Measurements from ENCODE around the gene HOXA1.

The HOXA1 gene

DNA sequence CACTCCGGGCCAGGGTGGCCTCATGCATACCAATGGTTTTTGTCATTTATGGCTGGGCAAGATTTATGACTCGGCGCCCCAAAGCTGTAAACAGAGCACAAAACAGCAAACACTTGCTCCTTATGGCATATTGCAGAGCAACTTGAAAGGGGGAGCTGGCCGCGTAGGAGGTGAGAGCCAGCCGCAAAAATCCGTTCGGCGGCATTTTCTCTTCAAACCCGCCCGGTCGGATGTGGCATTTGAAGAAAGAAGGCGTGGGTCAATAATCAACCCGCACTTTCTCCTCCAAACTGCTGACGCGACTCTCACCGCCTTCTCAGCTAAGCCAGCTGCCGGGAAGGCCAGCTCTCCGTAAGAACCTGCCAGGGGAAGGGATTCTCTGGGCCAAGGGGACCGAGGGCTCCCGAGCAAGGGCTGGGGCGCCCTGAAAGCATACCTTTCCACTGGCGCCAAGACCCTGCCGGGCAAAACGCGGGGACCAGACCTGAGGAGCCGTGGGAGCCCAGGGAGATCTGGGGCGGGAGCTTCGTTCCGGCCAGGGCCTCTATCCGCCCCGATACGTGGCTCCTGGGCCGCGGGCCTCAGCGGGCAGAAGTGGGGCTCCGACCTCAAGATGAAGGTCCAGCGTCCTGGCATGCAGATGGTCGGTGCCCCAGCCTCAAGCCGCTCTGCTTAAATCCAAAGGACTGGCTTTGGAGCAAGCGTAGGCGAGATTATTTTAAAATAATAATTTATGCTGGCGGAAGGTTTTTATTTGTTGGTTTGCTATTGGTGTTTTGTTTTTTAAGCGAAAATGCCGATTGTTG is 19.6 kb upstream of the HOXA1 start:
- Mint-ChIP-seq H3K4me3 (no peak overlapping the region), H3K27ac (no peak overlapping the region), H3K9me3 (no peaks in the 10 kb centered on the region), H3K27me3 (peaks cover 4 to 13% of the 10 kb centered on the region in 2 donors), H3K4me1 (no peaks in the 10 kb centered on the region), H3K36me3 (no peaks in the 10 kb centered on the region)
- DNase-seq (no peak), ATAC-seq (replicated peaks) (no peak)

DNA sequence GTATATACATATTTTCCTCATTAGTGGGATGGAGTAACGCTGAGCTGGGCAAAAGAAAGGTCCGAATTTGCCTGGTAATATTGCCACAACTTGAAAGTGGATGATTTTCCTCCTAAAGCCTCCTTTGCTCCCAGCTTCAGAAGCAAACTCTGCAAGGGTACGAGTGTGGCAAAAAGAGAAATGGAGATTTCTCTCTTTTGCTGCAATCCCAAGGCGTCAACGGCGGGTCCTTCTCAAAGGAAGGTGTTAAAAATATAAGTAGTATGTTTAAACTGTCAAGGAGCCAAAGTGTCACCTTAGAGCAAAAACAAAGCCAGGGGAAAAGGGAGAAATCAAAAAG is 19.1 kb upstream of the HOXA1 start:
- Mint-ChIP-seq H3K27me3 (peaks cover 6 to 13% of the 10 kb centered on the region in 2 donors), H3K4me1 (no peaks in the 10 kb centered on the region), H3K27ac (no peak overlapping the region), H3K36me3 (no peaks in the 10 kb centered on the region), H3K9me3 (peaks cover 0 to 2% of the 10 kb centered on the region in 2 donors), H3K4me3 (no peak overlapping the region)
- ATAC-seq (replicated peaks), result no peak
- no peak for DNase-seq

DNA sequence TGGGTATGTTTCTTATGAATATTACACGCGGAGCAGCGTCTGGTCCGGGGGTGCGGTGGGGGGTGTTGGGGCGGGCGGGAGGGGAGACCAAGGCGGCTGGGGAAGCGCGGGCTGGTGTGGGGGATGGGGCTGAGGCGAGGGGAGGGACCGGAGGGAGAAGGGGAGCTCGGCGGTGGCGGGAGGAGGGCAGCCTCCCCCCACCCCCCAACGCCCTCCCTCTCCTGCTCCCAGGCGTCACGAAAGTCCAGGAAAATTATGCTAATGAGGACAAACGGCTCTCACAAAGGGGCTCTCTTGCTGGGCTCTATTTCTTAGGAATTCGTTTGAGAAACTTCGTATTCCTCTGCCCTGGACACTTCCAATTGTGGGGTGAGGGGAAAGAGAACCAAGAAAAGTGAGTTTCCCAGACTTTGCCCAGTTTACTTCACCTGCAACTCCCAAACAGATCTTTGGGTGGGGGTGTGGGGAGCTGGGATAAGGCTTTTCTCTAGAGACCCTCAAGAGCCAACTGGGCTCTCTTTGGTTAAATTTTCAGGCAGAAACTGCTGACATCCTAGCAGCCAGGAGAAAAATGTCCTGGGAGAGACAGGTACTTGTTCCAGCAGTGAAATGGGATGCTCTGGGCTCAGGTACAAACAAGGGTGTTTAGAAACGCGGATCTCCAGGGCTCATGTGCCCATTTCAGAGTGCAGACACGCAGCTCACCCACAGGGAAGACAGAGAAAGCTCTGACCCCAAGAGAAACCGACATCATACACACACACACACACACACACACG is 18.4 kb upstream of the HOXA1 start:
- ATAC-seq (replicated peaks), result no peak

DNA sequence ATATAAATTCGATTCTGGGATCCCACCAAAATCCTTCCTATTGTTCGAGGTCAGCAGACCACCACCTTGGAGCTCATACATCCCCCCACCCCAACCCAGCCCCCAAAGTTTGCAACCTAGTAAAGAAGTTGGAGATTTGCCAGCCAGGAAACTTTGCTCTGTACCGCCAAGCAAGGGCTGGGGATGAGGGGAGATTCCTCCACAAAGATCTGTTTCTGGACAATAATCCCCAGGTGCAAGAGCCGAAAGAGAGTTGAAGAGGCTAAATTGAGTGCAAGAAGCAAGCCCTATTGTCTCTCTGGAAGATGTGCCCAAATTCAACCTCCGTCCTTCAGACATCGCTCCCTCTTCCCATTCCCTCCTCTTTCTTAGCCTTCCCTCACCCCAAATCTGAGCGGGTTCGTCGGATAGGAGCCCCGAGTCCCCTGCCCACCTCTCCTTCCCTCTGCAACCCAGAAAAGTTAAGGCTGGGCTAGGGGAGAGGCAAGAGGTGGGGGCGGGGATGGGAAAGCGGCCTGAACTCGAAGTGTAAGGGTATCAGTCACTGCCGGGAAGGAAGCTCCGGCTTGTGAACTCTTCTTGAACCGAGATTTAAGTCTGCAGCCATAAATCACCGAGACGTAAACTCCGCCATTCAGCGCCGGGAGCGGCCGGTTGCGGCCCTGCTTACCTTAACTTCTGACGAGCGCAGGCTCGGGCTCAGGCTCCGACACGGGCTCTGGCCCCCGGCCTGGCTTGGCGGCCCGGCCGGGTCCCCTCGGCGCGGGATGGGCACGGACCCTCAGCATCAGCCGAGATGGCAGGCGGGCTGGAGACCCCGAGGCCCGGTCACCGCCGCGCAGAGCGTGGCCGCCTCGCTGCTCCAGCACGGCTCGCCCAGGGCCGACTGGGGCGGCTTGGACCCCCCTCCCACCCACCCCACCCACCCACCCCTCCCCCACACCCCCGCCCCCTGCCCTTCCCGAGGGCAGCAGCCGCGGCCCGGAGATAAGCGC is 17.5 kb upstream of the HOXA1 start:
- DNase-seq, result no peak
- Mint-ChIP-seq H3K36me3 (no peaks in the 10 kb centered on the region), H3K9me3 (peaks cover 0 to 2% of the 10 kb centered on the region in 2 donors), H3K27ac (no peak overlapping the region), H3K4me1 (no peaks in the 10 kb centered on the region), H3K27me3 (peaks cover 10 to 13% of the 10 kb centered on the region in 2 donors), H3K4me3 (no peak overlapping the region)
- ATAC-seq (replicated peaks), result no peak

More for the DNA sequence above, 18.4 kb upstream of the HOXA1 start:
- H3K27me3 Mint-ChIP-seq, result peaks cover 10 to 13% of the 10 kb centered on the region in 2 donors
- no peak for DNase-seq
- no peak overlapping the region for H3K4me3 Mint-ChIP-seq
- H3K9me3 Mint-ChIP-seq, result peaks cover 0 to 2% of the 10 kb centered on the region in 2 donors
- H3K27ac Mint-ChIP-seq, result no peak overlapping the region
- H3K36me3 Mint-ChIP-seq, result no peaks in the 10 kb centered on the region
- H3K4me1 Mint-ChIP-seq, result no peaks in the 10 kb centered on the region

DNA sequence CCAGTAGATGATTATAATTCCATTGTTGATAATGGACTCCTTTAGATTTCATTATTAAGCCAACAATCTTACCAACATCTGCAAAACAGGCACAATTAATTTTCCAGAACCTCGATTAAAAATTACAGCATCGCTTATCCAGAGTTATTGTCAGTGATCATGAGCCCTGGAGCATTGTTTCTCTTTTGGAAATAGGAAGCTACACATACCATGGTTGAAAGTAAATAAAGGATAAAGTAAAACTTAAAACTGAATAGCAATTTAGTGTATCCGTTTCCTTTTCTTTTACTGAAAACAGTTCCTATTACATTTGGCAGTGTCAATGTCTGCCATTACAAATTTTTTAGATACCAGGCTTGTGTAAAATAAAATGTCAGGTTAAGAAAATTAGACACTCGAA is 16.6 kb upstream of the HOXA1 start:
- DNase-seq (no peak), ATAC-seq (replicated peaks) (no peak)
- H3K4me1 Mint-ChIP-seq, result peaks cover 0 to 1% of the 10 kb centered on the region in 2 donors
- H3K27ac Mint-ChIP-seq, result no peak overlapping the region
- peaks cover 0 to 2% of the 10 kb centered on the region in 2 donors for H3K9me3 Mint-ChIP-seq
- H3K36me3 Mint-ChIP-seq, result no peaks in the 10 kb centered on the region
- peaks cover 13 to 19% of the 10 kb centered on the region in 2 donors for H3K27me3 Mint-ChIP-seq
- H3K4me3 Mint-ChIP-seq, result no peak overlapping the region

DNA sequence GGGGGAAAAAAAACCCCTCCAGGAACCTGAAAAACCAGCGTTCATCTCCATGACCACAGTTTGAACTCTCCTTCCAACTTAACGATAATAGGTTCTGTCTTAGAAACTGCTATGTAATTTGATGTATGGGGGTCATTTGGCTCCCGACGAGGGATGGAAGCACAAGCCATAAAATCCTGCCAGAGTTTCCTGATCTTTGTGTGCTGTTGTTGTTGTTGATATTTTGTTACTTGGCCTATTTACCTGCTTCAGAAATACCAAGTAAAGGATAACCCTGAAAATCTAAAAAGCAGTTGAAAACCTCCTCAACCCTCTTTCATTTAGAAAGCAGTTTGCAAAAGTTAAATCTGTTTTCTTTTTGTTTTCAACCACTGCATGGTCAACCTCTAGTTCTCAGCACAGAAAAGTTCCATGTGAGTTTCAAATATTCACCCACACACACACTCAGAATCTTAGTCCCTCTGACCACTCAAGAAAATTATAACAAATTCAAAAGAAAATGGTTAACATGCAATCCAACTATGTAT is 16.0 kb upstream of the HOXA1 start:
- peaks cover 0 to 2% of the 10 kb centered on the region in 2 donors for H3K9me3 Mint-ChIP-seq
- peaks cover 14 to 17% of the 10 kb centered on the region in 2 donors for H3K27me3 Mint-ChIP-seq
- ATAC-seq (replicated peaks), result no peak
- no peak overlapping the region for H3K27ac Mint-ChIP-seq
- DNase-seq, result no peak
- peaks cover 0 to 1% of the 10 kb centered on the region in 2 donors for H3K4me1 Mint-ChIP-seq
- H3K36me3 Mint-ChIP-seq, result no peaks in the 10 kb centered on the region
- H3K4me3 Mint-ChIP-seq, result no peak overlapping the region

DNA sequence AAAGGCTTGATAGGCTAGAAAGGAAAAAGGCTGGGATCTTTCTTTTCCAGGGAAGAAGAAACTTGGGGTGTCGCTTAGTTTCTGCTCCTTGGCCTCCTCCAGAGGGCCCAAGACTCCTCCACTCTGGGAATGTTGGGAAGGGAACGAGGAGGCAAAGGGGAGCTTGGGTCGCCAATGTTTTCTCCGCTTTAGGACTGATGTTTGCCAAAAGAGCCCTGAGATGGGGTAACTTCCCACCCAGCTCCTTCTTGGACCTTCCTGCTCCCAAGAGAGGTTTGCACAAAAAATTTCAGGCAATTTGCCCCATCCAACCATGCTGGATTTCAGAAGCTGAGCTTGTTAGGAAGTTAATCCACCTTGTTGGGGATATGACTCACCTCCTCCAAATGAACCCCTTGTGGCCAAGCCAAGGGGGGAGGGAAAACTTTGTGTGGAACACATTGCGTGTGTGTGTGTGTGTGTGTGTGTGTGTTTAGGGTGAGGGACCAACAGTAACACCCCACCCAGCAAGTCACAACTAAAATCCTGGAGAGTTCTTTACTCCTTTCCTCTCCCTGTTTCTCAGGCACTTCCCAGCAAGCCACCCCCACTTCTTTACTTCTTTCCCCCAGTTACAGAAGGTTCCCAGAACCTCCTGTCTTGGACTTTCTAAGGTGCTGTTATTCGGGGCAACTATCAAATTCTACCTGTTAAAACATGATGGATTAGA is 15.4 kb upstream of the HOXA1 start:
- no peaks in the 10 kb centered on the region for H3K36me3 Mint-ChIP-seq
- H3K27ac Mint-ChIP-seq, result no peak overlapping the region
- no peak overlapping the region for H3K4me3 Mint-ChIP-seq
- H3K9me3 Mint-ChIP-seq, result peaks cover 0 to 2% of the 10 kb centered on the region in 2 donors
- peaks cover 14 to 19% of the 10 kb centered on the region in 2 donors for H3K27me3 Mint-ChIP-seq
- ATAC-seq (replicated peaks), result no peak
- no peak for DNase-seq
- H3K4me1 Mint-ChIP-seq, result peaks cover 0 to 1% of the 10 kb centered on the region in 2 donors

DNA sequence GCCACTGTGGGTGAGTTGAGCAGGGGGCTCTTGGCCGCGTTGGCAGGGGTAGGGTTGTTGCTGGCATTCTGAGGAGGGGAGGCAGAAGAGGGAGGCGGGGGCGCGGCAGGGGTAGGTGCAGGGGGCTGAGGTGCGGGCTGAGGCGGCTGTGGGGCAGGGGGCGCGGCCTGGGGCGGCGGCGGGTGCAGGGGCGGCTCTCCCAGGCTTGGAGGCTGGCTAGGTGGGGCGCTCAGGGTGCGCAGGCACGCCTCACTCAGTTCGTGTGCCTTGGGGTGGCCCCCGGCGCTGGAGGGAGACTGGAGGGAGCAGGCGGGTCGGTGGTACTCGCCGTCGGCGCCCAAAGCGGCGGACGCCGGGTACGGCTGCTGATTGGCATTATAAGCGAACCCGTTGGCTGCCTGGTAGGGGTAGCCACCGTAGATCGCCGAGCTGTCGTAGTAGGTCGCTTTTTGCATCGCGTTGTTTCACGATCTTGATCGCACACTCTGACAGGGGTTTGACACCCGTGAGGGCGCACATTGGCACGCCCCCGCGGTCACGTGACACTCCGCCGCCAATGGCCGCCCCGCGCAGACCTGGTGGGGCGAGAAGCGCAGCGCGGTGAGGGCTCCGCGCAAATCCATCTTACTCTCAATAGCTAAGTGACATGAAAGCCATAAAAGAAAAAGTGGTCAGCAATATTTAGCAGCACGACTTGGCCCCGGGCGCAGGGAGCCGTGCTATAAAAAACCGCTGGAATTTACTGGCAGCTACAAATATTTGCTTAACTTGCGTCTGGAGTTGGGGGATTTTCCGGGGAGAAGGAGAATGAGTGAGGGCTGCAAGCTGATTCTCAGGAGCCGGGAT is 14.6 kb upstream of the HOXA1 start:
- H3K4me3 Mint-ChIP-seq, result no peak overlapping the region
- ATAC-seq (replicated peaks) (no peak), DNase-seq (no peak)
- no peak overlapping the region for H3K27ac Mint-ChIP-seq
- H3K4me1 Mint-ChIP-seq, result peaks cover 0 to 1% of the 10 kb centered on the region in 2 donors
- no peaks in the 10 kb centered on the region for H3K36me3 Mint-ChIP-seq
- peaks cover 0 to 2% of the 10 kb centered on the region in 2 donors for H3K9me3 Mint-ChIP-seq
- H3K27me3 Mint-ChIP-seq, result peaks cover 17 to 26% of the 10 kb centered on the region in 2 donors

DNA sequence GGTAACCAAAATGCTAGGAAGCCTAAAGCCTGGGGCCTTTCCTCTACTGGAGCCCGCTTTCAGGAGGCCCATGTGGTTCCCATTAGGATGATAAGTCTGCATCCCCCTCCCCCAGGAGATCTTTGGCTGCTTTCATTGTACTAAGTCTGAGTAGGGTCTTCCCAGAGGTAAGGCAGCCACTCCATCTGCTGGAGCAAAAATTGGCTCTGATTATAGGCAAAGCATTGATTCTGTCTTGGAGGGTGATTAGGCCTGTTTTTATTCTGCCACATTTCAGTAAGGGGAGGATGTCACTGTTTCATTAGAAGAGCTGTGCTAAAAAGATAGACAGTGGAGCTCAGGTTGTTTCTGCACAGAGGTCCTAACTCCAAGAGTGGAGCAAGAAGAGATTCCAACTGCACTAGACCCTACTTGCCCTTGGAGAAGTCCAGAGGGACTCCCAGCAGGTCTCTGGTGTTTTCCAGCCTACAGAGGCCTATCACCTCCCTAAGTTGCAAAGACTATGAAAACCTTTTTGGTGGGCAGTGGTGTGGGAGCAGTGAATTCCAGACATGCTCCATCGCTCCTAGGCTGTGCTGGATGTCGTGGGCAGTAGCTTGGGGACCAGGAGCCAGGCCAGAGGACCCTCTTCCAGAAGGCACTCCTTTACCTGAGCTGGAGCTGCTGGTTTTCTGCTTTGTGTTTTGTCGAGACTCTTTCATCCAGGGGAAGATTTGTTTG is 13.8 kb upstream of the HOXA1 start:
- H3K36me3 Mint-ChIP-seq, result no peaks in the 10 kb centered on the region
- H3K27ac Mint-ChIP-seq, result no peak overlapping the region
- peaks cover 0 to 2% of the 10 kb centered on the region in 2 donors for H3K9me3 Mint-ChIP-seq
- DNase-seq (no peak), ATAC-seq (replicated peaks) (no peak)
- H3K27me3 Mint-ChIP-seq, result peaks cover 20 to 29% of the 10 kb centered on the region in 2 donors
- no peak overlapping the region for H3K4me3 Mint-ChIP-seq
- H3K4me1 Mint-ChIP-seq, result peaks cover 0 to 1% of the 10 kb centered on the region in 2 donors

DNA sequence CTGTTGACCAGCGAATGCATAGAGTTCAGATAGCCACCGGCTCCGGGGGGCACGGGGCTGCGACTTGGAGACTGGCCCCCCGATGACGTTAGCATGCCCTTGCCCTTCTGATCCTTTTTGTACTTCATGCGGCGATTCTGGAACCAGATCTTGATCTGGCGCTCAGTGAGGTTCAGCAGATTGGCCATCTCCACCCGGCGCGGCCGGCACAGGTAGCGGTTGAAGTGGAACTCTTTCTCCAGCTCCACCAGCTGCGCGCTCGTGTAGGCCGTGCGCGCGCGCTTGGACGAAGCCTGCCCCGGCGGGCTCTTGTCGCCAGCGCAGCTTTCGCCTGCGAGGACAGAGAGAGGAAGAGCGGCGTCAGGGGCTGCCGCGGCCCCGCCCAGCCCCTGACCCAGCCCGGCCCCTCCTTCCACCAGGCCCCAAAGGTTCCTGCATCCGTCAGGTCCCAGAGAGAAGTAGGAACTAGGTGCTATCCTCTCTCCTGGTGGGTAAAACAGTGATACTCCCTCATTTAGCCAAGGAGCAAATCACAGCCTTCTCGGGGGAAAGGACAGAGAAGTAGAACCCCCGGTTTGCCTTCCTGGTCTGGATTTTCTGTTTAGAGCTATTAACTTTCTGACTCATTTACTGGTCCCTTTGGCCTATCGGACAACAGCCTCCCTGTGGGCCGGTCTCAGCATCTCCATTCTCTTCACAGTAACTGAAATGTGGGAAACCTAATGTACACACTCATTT is 12.8 kb upstream of the HOXA1 start:
- Mint-ChIP-seq H3K4me1 (peaks cover 1 to 7% of the 10 kb centered on the region in 2 donors), H3K27ac (no peak overlapping the region), H3K9me3 (peaks cover 0 to 2% of the 10 kb centered on the region in 2 donors), H3K36me3 (peaks cover 0 to 2% of the 10 kb centered on the region in 2 donors), H3K4me3 (no peak overlapping the region), H3K27me3 (peaks cover 29 to 36% of the 10 kb centered on the region in 2 donors)
- no peak for DNase-seq
- ATAC-seq (replicated peaks), result no peak

DNA sequence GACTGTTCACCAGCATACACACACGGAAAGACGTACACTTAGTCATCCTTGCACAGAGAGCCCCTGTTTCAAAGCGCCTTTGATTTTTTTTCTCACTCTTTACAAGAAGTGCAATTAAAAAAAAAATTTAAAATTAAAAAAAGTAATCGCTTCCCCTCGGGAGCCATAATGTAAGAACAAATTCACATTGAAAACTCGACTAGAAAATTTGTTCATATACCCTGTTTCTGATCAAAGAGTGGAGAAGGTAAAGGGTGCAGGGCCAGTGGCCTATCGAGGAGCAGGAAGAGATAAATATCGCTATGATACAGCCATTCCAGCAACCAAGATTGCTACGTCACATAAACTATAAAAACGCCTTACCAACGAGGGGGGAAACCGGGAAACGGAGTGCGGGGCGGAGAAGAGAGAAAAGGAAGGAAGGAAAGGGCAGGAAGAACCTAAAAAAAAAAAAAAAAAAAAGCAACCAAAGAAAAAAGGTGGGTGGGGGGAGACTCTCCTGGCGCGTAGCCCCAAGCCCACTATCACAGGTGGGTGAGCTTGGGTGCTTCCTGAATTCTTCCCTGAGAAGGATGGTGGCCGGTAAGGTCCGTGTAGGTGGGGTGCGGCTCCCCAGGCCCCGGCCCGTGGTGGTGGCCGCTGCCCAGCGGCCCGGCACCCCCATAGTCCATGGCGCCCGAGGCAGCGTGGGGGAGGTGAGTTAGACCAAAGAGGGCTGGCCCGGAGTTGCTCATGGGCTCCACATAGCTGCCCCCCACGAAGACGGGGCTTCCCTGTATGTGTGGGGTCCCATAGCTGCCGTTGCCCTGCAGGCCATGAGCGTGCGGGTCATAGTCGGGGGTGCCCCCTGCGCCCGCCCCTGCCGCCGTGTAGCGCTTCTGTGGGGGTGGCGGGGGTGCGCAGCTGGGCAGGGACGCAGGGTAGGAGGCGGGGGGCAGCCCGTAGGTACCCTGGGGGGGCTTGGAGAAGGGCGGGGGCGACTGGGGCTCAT is 11.9 kb upstream of the HOXA1 start:
- peaks cover 6 to 16% of the 10 kb centered on the region in 2 donors for H3K4me1 Mint-ChIP-seq
- peaks cover 34 to 40% of the 10 kb centered on the region in 2 donors for H3K27me3 Mint-ChIP-seq
- H3K4me3 Mint-ChIP-seq, result no peak overlapping the region
- DNase-seq (no peak), ATAC-seq (replicated peaks) (no peak)
- no peak overlapping the region for H3K27ac Mint-ChIP-seq
- H3K9me3 Mint-ChIP-seq, result peaks cover 0 to 2% of the 10 kb centered on the region in 2 donors
- H3K36me3 Mint-ChIP-seq, result peaks cover 2 to 4% of the 10 kb centered on the region in 2 donors
